Uterus (tissue), 2 donors: ENCODE results near the gene CALY.

Experiments used
- CTCF ChIP-seq, 4 experiments: fragments of 200-600 bp in 2 of 4; fragments of 450-650 bp in 2 of 4; sonication (generic) in 2 of 4; IDR thresholded peaks; one replicate each; pipeline ENCODE4 v1.5.1; 2016 to 2019; ENCODE audit warnings: antibody characterized with exemption in 4 of 4, mild to moderate bottlenecking in 2 of 4, moderate library complexity in 1 of 4
- POLR2A ChIP-seq, 2 donors: fragments of 450-650 bp; IDR thresholded peaks; one replicate each; pipeline ENCODE4 v1.6.1; 2016; ENCODE audit warnings: antibody characterized with exemption in 2 of 2, mild to moderate bottlenecking in 1 of 2, moderate library complexity in 1 of 2

GRCh38 chr10:133350283-133350949 is 13.7 kb upstream of the CALY start:
- TF ChIP-seq CTCF (IDR thresholded peaks at IDR 0.05): no peak
- TF ChIP-seq POLR2A (IDR thresholded peaks at IDR 0.05): no peak
